ENCODE measurements around the gene CPLX3. TPM values are rescaled to one million over a fixed set of nuclear protein-coding genes. Genes with fewer than 3 reads are reported as not detected.

CPLX3 gene
- total and polyA plus RNA-seq, 2 donors (not counting 3 experiments of a cell fraction or from before 2014, with no cell fraction given): not detected

GRCh38 chr15:74830868-74831267 lies 4.4 kb downstream of the CPLX3 start:
- Histone ChIP-seq H3K4me2 (ENCODE audit: insufficient read depth, low read length) (no peak overlapping the region), H3K4me1 (ENCODE audit: control insufficient read depth, extremely low read depth, insufficient read depth, low read length) (no peaks in the 10 kb centered on the region), H3K36me3 (ENCODE audit: control insufficient read depth in 2 of 2, extremely low read depth in 1 of 2, insufficient read depth in 2 of 2, low read length in 2 of 2) (no peaks in the 10 kb centered on the region), H3K9me1 (replicated peaks; ENCODE audit: control insufficient read depth, extremely low read depth, insufficient read depth, low read length) (no peaks in the 10 kb centered on the region), H3K4me3 (replicated peaks in 1 of 3; ENCODE audit: insufficient read depth in 1 of 3, low read depth in 1 of 3, low read length in 3 of 3) (no peak overlapping the region), H2AFZ (ENCODE audit: low read depth, low read length) (no peak overlapping the region), H3K27ac (ENCODE audit: insufficient read depth, low read depth, low read length) (no peak overlapping the region), H3K79me2 (ENCODE audit: control insufficient read depth, insufficient read depth, low read length) (no peaks in the 10 kb centered on the region), H4K20me1 (replicated peaks; ENCODE audit: control insufficient read depth, extremely low read depth, insufficient read depth, low read length) (no peaks in the 10 kb centered on the region), H3K9me3 (replicated peaks; ENCODE audit: control insufficient read depth, insufficient read depth, low read length) (no peaks in the 10 kb centered on the region), H3K9ac (replicated peaks; ENCODE audit: extremely low read depth, insufficient read depth, low read length) (no peak overlapping the region), H3K27me3 (ENCODE audit: control insufficient read depth in 2 of 2, insufficient read depth in 2 of 2, low read length in 2 of 2) (peaks cover 14 to 17% of the 10 kb centered on the region in 2 experiments)
- dilution Hi-C loops (cut with MboI; ENCODE audit: extremely low pct_ligation_motif_present, low sequenced_read_pairs): no loop called here
- DNase-seq (ENCODE audit: low read depth, low spot score) (no peak), FAIRE-seq (no peak)
- BruUV-seq (replicated peaks): no TSS peak
- ChIA-PET POLR2A (no interaction called here), CTCF (interaction anchor here (0.8 to 2.8 kb wide), 5 partner anchors 11 to 60 kb away, joined by 3 to 14 read pairs (median 3); no protein-coding TSS in a partner anchor)
- TF ChIP-seq, protein P1, sequence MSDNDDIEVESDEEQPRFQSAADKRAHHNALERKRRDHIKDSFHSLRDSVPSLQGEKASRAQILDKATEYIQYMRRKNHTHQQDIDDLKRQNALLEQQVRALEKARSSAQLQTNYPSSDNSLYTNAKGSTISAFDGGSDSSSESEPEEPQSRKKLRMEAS (IDR thresholded peaks at IDR 0.05; ENCODE audit: insufficient read depth, insufficient read length): no peak
- TF ChIP-seq GATA2 (IDR thresholded peaks at IDR 0.05; ENCODE audit: insufficient read depth, insufficient read length, low read depth, low read length): no peak
- TF ChIP-seq MYC (IDR thresholded peaks at IDR 0.05; ENCODE audit: low read depth, low read length): no peak
- no peak for TF ChIP-seq JUN (IDR thresholded peaks at IDR 0.05; ENCODE audit: borderline replicate concordance, insufficient read depth, insufficient read length, low read depth)
- intact Hi-C loops (cut with micrococcal nuclease): no loop called here

- DNase-seq (ENCODE audit: low read depth, low spot score) (no peak), FAIRE-seq (no peak)
- TF ChIP-seq JUN (IDR thresholded peaks at IDR 0.05; ENCODE audit: borderline replicate concordance, insufficient read depth, insufficient read length, low read depth) (no peak), EZH2 (IDR thresholded peaks at IDR 0.05; ENCODE audit: borderline replicate concordance, low read depth, low read length, severe bottlenecking) (no peak), POLR2A (IDR thresholded peaks at IDR 0.05; ENCODE audit: low read depth, low read length) (no peak), GATA2 (IDR thresholded peaks at IDR 0.05; ENCODE audit: insufficient read depth, insufficient read length, low read depth, low read length) (no peak), POLR2AphosphoS5 (IDR thresholded peaks at IDR 0.05; ENCODE audit: insufficient read depth, low read depth, low read length) (no peak), FOS (IDR thresholded peaks at IDR 0.05; ENCODE audit: borderline replicate concordance, insufficient read depth, low read length) (no peak), MYC (IDR thresholded peaks at IDR 0.05; ENCODE audit: low read depth, low read length) (no peak)
- TF ChIP-seq, protein P1 (IDR thresholded peaks at IDR 0.05; ENCODE audit: insufficient read depth, insufficient read length): no peak
- TF ChIP-seq, protein P2, sequence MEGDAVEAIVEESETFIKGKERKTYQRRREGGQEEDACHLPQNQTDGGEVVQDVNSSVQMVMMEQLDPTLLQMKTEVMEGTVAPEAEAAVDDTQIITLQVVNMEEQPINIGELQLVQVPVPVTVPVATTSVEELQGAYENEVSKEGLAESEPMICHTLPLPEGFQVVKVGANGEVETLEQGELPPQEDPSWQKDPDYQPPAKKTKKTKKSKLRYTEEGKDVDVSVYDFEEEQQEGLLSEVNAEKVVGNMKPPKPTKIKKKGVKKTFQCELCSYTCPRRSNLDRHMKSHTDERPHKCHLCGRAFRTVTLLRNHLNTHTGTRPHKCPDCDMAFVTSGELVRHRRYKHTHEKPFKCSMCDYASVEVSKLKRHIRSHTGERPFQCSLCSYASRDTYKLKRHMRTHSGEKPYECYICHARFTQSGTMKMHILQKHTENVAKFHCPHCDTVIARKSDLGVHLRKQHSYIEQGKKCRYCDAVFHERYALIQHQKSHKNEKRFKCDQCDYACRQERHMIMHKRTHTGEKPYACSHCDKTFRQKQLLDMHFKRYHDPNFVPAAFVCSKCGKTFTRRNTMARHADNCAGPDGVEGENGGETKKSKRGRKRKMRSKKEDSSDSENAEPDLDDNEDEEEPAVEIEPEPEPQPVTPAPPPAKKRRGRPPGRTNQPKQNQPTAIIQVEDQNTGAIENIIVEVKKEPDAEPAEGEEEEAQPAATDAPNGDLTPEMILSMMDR (IDR thresholded peaks at IDR 0.05; ENCODE audit: extremely low read depth in 1 of 2, insufficient read depth in 1 of 2, low read depth in 1 of 2, low read length in 2 of 2): no peak
- no TSS peak for BruUV-seq (replicated peaks)
- no peak overlapping the region for H3K4me3 ChIP-seq (replicated peaks in 1 of 3; ENCODE audit: insufficient read depth in 1 of 3, low read depth in 1 of 3, low read length in 3 of 3)
- no peaks in the 10 kb centered on the region for H4K20me1 ChIP-seq (replicated peaks; ENCODE audit: control insufficient read depth, extremely low read depth, insufficient read depth, low read length)
- H3K27ac ChIP-seq (ENCODE audit: insufficient read depth, low read depth, low read length): no peak overlapping the region
- peaks cover 10 to 17% of the 10 kb centered on the region in 2 experiments for H3K27me3 ChIP-seq (ENCODE audit: control insufficient read depth in 2 of 2, insufficient read depth in 2 of 2, low read length in 2 of 2)
- peaks cover 0 to 4% of the 10 kb centered on the region in 2 experiments for H3K36me3 ChIP-seq (ENCODE audit: control insufficient read depth in 2 of 2, extremely low read depth in 1 of 2, insufficient read depth in 2 of 2, low read length in 2 of 2)
- no peak overlapping the region for H3K9ac ChIP-seq (replicated peaks; ENCODE audit: extremely low read depth, insufficient read depth, low read length)
- no peaks in the 10 kb centered on the region for H3K79me2 ChIP-seq (ENCODE audit: control insufficient read depth, insufficient read depth, low read length)
- H3K4me2 ChIP-seq (ENCODE audit: insufficient read depth, low read length): no peak overlapping the region
- no peak overlapping the region for H2AFZ ChIP-seq (ENCODE audit: low read depth, low read length)
- ChIA-PET POLR2A (no interaction called here), CTCF (interaction anchor here (2.8 kb wide), 1 partner anchor 61 kb away, joined by 14 read pairs; no protein-coding TSS in a partner anchor)
- H3K9me3 ChIP-seq (replicated peaks; ENCODE audit: control insufficient read depth, insufficient read depth, low read length): no peaks in the 10 kb centered on the region
- intact Hi-C loops (cut with micrococcal nuclease) (no loop called here), dilution Hi-C loops (cut with MboI; ENCODE audit: extremely low pct_ligation_motif_present, low sequenced_read_pairs) (no loop called here)
- H3K9me1 ChIP-seq (replicated peaks; ENCODE audit: control insufficient read depth, extremely low read depth, insufficient read depth, low read length): no peaks in the 10 kb centered on the region
- no peaks in the 10 kb centered on the region for H3K4me1 ChIP-seq (ENCODE audit: control insufficient read depth, extremely low read depth, insufficient read depth, low read length)
These were observed 5.5 kb downstream of the CPLX3 start for GRCh38 chr15:74831813-74832495.

All from endothelial cell of umbilical vein (primary cell).